ENCODE measurements around the gene NOC3L. TPM values are rescaled to one million over a fixed set of nuclear protein-coding genes. Genes with fewer than 3 reads are reported as not detected.

NOC3L gene
- polyA plus RNA-seq, 1 donor (not counting 4 experiments of a cell fraction or from before 2014, with no cell fraction given): 16.3 TPM

DNA sequence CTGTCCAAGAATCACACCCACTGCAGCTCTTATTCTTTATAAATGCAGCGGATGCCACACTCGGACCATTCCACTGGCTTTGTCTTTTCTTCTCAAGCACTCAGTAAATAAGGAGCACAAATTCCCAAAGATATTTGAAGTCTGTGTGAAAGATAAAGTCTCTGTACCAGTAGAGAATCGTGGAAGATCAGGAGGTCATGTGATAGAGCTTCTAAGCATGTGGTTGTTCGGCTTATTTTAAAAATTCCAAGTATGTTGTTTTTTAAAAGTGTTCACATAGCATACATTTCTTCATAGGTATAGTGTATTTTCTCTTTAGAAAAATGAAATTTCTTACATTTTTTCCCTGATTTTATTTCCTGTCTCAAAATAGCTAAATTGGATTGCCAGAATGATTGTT, 75.8 kb downstream of the NOC3L start:
- DNase-seq (ENCODE audit: low read depth, low spot score) (no peak), FAIRE-seq (no peak)
- H3K27ac ChIP-seq (ENCODE audit: control insufficient read depth, insufficient read depth, low read length): no peak overlapping the region
- no peaks in the 10 kb centered on the region for H3K27me3 ChIP-seq (ENCODE audit: control insufficient read depth, extremely low read depth, insufficient read depth, low read length)
- no peak overlapping the region for H3K4me2 ChIP-seq (ENCODE audit: control insufficient read depth, extremely low read depth, insufficient read depth, low read depth, low read length)
- no peak overlapping the region for H3K9ac ChIP-seq (ENCODE audit: control insufficient read depth, extremely low read depth, insufficient read depth, low read length)
- no peak overlapping the region for H3K4me3 ChIP-seq (ENCODE audit: control insufficient read depth in 2 of 3, extremely low read depth in 1 of 3, insufficient read depth in 2 of 3, low read depth in 1 of 3, low read length in 3 of 3)
- no peaks in the 10 kb centered on the region for H4K20me1 ChIP-seq (ENCODE audit: control insufficient read depth, extremely low read depth, insufficient read depth, low read length)
- dilution Hi-C loops (cut with MboI; ENCODE audit: extremely low pct_ligation_motif_present, low sequenced_read_pairs): no loop called here
- no peaks in the 10 kb centered on the region for H3K79me2 ChIP-seq (ENCODE audit: control insufficient read depth, insufficient read depth, low read length)
- H3K4me1 ChIP-seq (ENCODE audit: control insufficient read depth, extremely low read depth, insufficient read depth, low read length): no peaks in the 10 kb centered on the region
- no peaks in the 10 kb centered on the region for H3K36me3 ChIP-seq (ENCODE audit: control insufficient read depth in 2 of 2, extremely low read depth in 1 of 2, insufficient read depth in 2 of 2, low read length in 2 of 2)
- no peaks in the 10 kb centered on the region for H3K9me3 ChIP-seq (ENCODE audit: control insufficient read depth, low read depth, low read length)
- H2AFZ ChIP-seq (ENCODE audit: control insufficient read depth, low read length): no peak overlapping the region
- TF ChIP-seq, protein P1, sequence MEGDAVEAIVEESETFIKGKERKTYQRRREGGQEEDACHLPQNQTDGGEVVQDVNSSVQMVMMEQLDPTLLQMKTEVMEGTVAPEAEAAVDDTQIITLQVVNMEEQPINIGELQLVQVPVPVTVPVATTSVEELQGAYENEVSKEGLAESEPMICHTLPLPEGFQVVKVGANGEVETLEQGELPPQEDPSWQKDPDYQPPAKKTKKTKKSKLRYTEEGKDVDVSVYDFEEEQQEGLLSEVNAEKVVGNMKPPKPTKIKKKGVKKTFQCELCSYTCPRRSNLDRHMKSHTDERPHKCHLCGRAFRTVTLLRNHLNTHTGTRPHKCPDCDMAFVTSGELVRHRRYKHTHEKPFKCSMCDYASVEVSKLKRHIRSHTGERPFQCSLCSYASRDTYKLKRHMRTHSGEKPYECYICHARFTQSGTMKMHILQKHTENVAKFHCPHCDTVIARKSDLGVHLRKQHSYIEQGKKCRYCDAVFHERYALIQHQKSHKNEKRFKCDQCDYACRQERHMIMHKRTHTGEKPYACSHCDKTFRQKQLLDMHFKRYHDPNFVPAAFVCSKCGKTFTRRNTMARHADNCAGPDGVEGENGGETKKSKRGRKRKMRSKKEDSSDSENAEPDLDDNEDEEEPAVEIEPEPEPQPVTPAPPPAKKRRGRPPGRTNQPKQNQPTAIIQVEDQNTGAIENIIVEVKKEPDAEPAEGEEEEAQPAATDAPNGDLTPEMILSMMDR (optimal IDR thresholded peaks at IDR 0.05 in 1 of 3, IDR thresholded peaks at IDR 0.05 in 1 of 3, conservative IDR thresholded peaks at IDR 0.05 in 1 of 3; ENCODE audit: extremely low read depth in 1 of 3, insufficient read depth in 2 of 3, low read length in 3 of 3): no peak
- TF ChIP-seq EZH2 (IDR thresholded peaks at IDR 0.05; ENCODE audit: low read length): no peak
- H3K9me1 ChIP-seq (ENCODE audit: control insufficient read depth, extremely low read depth, insufficient read depth, low read length): no peaks in the 10 kb centered on the region

DNA sequence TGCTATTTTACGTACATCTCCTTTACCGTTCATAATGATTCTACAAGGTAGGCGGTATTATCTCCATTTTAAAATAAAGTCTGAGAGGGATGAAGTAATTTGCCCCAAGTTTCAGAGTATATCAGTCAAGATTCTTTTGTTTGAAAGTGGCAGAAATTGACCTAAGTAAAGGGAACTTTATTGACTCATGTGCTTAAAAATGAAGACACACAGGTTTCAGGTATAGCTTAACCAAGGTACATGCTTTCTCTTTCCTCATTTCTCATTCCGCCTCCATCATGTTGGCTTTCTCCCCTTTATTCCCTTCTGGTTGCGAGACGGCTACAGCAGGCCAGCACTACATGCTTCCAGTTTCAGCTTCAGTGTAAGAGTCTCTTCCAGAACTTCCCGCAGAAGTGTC, 77.5 kb downstream of the NOC3L start:
- dilution Hi-C loops (cut with MboI; ENCODE audit: extremely low pct_ligation_motif_present, low sequenced_read_pairs): no loop called here
- Histone ChIP-seq H3K27me3 (ENCODE audit: control insufficient read depth, extremely low read depth, insufficient read depth, low read length) (no peaks in the 10 kb centered on the region), H3K27ac (ENCODE audit: control insufficient read depth, insufficient read depth, low read length) (no peak overlapping the region), H3K4me3 (ENCODE audit: control insufficient read depth in 2 of 3, extremely low read depth in 1 of 3, insufficient read depth in 2 of 3, low read depth in 1 of 3, low read length in 3 of 3) (no peak overlapping the region), H3K4me2 (ENCODE audit: control insufficient read depth, extremely low read depth, insufficient read depth, low read depth, low read length) (no peak overlapping the region), H3K4me1 (ENCODE audit: control insufficient read depth, extremely low read depth, insufficient read depth, low read length) (no peaks in the 10 kb centered on the region), H3K36me3 (ENCODE audit: control insufficient read depth in 2 of 2, extremely low read depth in 1 of 2, insufficient read depth in 2 of 2, low read length in 2 of 2) (no peaks in the 10 kb centered on the region), H3K79me2 (ENCODE audit: control insufficient read depth, insufficient read depth, low read length) (no peaks in the 10 kb centered on the region), H2AFZ (ENCODE audit: control insufficient read depth, low read length) (no peak overlapping the region), H3K9ac (ENCODE audit: control insufficient read depth, extremely low read depth, insufficient read depth, low read length) (no peak overlapping the region), H4K20me1 (ENCODE audit: control insufficient read depth, extremely low read depth, insufficient read depth, low read length) (no peaks in the 10 kb centered on the region), H3K9me3 (ENCODE audit: control insufficient read depth, low read depth, low read length) (no peaks in the 10 kb centered on the region), H3K9me1 (ENCODE audit: control insufficient read depth, extremely low read depth, insufficient read depth, low read length) (no peaks in the 10 kb centered on the region)
- DNase-seq (ENCODE audit: low read depth, low spot score) (no peak), FAIRE-seq (no peak)
- TF ChIP-seq, protein P1 (optimal IDR thresholded peaks at IDR 0.05 in 1 of 3, IDR thresholded peaks at IDR 0.05 in 1 of 3, conservative IDR thresholded peaks at IDR 0.05 in 1 of 3; ENCODE audit: extremely low read depth in 1 of 3, insufficient read depth in 2 of 3, low read length in 3 of 3): no peak
- no peak for TF ChIP-seq EZH2 (IDR thresholded peaks at IDR 0.05; ENCODE audit: low read length)

Other genes with a start within 250 kb of the NOC3L start
- 2.3 to 7.0 TPM (median 4.6 TPM) in 3 replicates for gene TBC1D12, start 39.6 kb upstream of the NOC3L start, polyA plus RNA-seq
- gene HELLS, start 182.8 kb upstream of the NOC3L start, polyA plus RNA-seq: 3.9 to 16.8 TPM (median 16.4 TPM) in 3 replicates